MV-4-11 (cell line): Measurements from ENCODE around the gene TOMM20L.
"Not testable (repeated sequence)": the region's sequence is repeated elsewhere in the genome, so short reads cannot be mapped to it uniquely, and the experiment has no call there.

ENCODE experiments used
- DNase-seq: peaks from one replicate; lab custom pipeline; 2025; lab: John Stamatoyannopoulos, UW

Gene TOMM20L

GRCh38 chr14:58395812-58396788, at the start of gene TOMM20L:
Gene TOMM20L (plus strand): TSS chr14:58395930. CDS start chr14:58395958, 28 bp downstream.
- DNase-seq, result peak; percentile 75

GRCh38 chr14:58353516-58354299, 42.0 kb upstream of the TOMM20L start:
- no peak for DNase-seq

DNA sequence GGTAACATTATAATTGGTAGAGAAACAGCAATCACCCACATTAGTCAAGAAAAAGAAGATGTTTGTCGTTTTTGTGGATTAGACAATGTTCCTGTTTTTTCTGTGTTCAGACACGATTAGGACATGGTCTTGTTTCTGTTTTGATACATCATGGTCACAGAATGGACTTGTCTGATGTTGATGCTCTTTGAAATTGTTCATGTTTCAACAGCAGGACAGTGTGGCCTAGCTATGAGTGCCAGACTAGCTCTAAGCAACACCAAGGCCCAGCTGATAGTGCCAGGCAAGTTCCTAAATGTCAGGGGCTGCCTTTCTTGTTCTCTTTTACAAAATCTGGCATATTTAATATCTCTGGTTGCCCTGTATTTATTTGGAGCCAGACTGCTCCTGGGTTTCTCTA, 40.9 kb upstream of the TOMM20L start:
- DNase-seq, result peak; percentile 66

GRCh38 chr14:58356268-58356667, 39.5 kb upstream of the TOMM20L start:
- no peak for DNase-seq

DNA sequence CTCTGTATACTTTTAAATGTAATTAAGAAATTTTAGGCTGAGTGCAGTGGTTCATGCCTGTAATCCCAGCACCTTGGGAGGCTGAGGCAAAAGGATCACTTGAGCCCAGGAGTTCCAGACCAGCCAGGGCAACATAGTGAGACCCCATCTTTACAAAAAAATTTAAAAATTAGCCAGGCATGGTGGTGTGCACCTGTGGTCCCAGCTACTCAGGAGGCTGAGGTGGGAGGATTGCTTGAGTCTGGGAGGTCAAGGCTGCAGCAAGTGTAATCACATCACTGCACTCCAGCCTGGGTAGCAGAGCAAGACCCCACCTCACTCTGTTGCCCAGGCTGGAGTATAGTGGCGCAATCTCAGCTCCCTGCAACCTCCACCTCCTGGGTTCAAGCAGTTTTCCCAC, 33.5 kb upstream of the TOMM20L start:
- DNase-seq, result not testable (repeated sequence)

- DNase-seq, result peak; percentile 29
Observed at GRCh38 chr14:58362798-58363412, 32.8 kb upstream of the TOMM20L start.

GRCh38 chr14:58364316-58364715, 31.4 kb upstream of the TOMM20L start:
- no peak for DNase-seq

DNA sequence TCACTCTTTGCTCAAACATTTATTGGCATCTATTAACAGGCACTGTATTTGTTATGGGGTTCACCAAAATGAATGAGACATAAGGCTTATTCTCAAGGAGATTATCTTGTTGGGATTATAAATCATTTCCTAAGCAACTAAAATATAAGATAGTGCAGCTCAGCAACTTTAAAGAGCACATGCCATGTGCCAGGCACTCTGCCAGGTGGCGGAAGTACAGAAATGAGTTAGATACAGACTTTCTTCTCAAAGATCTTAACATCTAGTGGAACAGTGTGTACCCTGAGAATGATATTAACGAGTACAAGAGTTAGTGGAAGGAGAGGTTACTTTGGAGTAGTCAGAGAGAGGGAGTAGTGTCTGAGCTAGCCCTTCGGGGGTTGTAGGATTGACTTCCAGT, 28.4 kb upstream of the TOMM20L start:
- no peak for DNase-seq

DNA sequence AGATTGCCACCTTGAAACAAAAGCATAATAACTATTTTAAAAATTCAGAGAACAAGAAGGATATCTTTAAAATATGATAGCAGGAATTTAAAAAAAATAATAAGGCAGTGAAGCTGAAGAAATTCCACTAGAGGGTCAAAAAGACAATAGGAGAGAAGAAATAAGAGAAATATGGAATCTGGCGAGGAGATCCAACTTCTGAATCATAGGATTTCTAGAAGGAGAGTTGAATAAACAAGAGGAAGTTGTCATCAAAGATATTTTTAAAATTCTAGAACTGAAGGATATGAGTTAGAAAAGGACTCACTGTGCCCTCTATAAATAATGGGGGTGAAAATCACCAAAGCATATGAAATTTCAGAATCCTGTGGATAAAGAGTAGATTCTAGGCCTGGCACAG, 26.8 kb upstream of the TOMM20L start:
- DNase-seq, result no peak

- no peak for DNase-seq
Observed at GRCh38 chr14:58376791-58377190, 18.9 kb upstream of the TOMM20L start.

GRCh38 chr14:58390830-58391229, 4.9 kb upstream of the TOMM20L start:
- no peak for DNase-seq

GRCh38 chr14:58395562-58395811, 243 bp upstream of the TOMM20L start:
- no peak for DNase-seq

DNA sequence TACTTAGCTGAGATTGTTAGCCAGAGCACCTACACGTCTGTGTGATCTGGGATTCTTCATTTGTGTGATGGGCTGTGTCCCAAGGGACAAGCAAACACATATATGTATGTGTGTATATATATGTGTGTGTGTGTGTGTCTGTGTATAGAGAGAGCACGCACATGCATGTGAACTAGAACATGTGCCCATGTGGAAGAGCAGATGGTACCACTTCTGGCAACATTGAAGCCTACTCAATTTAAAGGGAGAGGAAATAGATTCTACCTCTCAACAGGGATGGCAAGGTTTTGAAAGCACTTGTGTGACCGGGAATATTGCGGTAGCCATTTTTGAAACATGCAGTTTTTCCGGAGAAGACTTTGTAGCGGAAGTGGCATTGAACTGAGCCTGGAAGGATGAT, 1.4 kb downstream of the TOMM20L start:
- no peak for DNase-seq

- no peak for DNase-seq
Observed at GRCh38 chr14:58398495-58398894, 2.8 kb downstream of the TOMM20L start.

DNA sequence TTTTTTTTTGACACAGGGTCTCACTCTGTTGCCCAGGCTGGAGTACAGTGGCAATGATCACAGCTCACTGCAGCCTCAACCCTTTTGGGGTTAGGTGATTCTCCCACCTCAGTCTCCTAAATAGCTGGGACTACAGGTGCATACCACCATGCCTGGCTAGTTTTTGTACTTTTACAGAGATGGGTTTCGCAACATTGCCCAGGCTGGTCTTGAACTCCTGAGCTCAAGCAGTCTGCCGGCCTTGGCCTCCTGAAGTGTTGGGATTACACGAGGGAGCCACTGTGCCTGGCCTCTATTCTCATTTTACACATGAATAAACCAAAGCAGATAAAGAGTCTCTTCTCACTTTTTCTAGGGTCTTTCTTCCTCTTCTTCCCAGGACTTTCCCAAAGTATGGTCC, 3.2 kb downstream of the TOMM20L start:
- DNase-seq, result no peak

DNA sequence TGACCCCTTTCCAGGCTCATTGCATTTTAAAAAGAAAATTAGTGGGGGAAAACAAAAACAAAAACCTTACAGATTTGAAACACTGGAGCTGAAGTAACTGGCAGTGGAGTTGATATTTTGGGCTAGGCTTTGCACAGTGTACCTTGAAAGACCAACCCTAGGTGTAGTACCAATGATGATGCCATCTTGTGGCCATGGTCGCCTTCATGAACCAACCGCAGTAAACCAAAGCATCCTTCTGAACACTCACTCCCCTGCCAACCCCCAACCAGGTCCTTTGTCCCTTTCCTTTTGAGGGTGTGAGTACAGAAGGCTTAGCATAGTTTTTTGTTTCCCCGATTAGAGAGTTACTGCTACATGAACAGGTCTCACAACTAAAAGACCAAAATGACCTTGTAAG, 5.9 kb downstream of the TOMM20L start:
- no peak for DNase-seq

DNA sequence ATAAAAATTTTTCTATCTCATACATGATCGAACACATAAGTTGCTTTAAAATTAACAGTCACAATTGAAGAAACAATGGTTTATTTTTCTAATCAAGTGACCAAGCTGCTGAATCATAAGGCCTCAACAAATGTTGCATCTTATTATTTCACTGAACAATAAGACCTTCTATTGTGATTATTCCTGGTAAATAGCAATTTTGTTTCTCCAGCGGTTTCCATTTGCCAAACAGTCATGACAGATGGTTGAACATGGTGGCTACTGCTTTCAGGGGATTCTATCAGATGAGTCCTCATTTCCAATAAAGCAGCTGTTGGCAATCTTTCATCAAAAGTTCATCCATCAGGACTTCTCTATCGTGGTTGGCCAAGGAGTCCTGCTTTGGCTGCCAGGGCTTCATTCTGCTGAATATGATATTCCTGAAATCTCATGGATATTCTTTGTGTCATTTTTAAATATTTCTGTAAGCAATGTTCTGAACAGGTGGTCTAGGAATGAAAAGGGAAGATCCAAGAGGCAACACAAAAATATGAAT, 13.0 kb downstream of the TOMM20L start:
- DNase-seq, result no peak

- no peak for DNase-seq
Observed at GRCh38 chr14:58414845-58415244, 19.1 kb downstream of the TOMM20L start.

GRCh38 chr14:58415636-58416547, 20.2 kb downstream of the TOMM20L start:
- no peak for DNase-seq

DNA sequence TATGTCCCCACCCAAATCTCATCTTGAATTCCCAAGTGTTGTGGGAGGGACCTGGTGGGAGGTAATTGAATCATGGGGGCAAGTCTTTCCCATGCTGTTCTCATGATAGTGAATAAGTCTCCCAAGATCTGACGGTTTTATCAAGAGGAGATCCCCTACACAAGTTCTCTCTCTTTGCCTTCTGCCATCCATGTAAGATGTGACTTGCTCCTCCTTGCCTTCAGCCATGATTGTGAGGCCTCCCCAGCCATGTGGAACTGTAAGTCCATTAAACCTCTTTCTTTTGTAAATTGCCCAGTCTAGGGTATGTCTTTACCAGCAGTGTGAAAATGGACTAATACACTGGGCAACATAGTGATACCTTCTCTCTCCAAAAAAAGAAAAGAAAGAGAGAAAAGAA, 21.2 kb downstream of the TOMM20L start:
- DNase-seq, result not testable (repeated sequence)

DNA sequence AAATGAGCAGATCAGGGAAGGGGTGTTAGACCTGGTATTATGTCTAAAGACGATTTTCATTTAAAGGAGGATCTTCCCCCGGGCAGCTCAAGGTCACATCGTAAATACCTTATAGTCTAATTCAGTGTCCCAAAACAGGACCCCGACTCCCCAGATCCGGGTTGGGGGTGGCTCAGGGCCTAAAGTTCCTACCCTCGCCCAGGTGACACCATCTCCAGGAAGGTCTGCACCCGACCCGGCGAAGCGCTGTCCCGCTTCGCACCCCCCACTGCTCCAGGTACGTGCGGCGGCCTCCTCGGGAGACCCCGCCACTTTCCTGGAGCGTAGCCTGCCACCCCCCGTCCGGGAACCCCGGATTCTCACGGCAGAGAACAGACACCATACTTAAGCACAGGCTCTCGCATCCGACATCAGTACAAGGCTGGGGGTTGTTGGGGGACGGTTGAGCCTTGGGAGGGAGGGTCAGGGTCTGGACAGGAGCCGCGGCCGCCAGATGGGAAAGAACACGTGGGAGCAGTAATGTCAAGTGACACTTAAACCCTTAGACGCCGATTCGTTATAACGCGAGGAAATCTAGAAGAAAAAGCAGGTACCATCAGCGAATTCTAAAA, 31.0 kb downstream of the TOMM20L start:
- no peak for DNase-seq
